HepG2 (cell line): ENCODE results near the gene CHST10. TPM values are rescaled to one million over a fixed set of nuclear protein-coding genes. Genes with fewer than 3 reads are reported as not detected.

ENCODE experiments used
- HOMEZ ChIP-seq: IDR thresholded peaks from 2 replicates; pipeline ENCODE4 v1.6.1; 2016; ENCODE audit warnings: low read depth
- IRF2 ChIP-seq: IDR thresholded peaks from 2 replicates; pipeline ENCODE4 v1.6.1; 2018; ENCODE audit warnings: missing genetic modification reagents, missing compliant biosample characterization
- ZNF281 ChIP-seq: sonication (generic); formaldehyde crosslinking; IDR thresholded peaks from 2 replicates; pipeline ENCODE4 v1.4.0; 2020; ENCODE audit warnings: missing genetic modification reagents, borderline replicate concordance
- ZNF710 ChIP-seq: sonication (generic); formaldehyde crosslinking; IDR thresholded peaks from 2 replicates; pipeline ENCODE4 v1.5.0; 2020; ENCODE audit warnings: mild to moderate bottlenecking, missing genetic modification reagents, borderline replicate concordance
- ZNF883 ChIP-seq: sonication (generic); formaldehyde crosslinking; IDR thresholded peaks from 2 replicates; pipeline ENCODE4 v1.5.1; 2020; ENCODE audit warnings: mild to moderate bottlenecking, missing genetic modification reagents; ENCODE audit errors: not compliant biosample characterization
- polyA plus RNA-seq, 8 experiments: library from polyadenylated mRNA; depleted of rRNA in 3 of 8; stranded (reverse) in 7 of 8; unstranded in 1 of 8; fragments of >200 nt; fragmentation: Illumina TruSeq in 4 of 8; extraction: Trizol in 4 of 8; gene quantifications; 2 replicates each; pipeline versions ENCODE4 v1.2.1 to v1.2.3, GENCODE V29; 2011 to 2016; ENCODE audit warnings: low read depth in 4 of 8, missing spikeins in 1 of 8, mixed read lengths in 1 of 8; ENCODE audit not compliant: insufficient read depth in 1 of 8
- total RNA-seq, 5 experiments: library from RNA; depleted of rRNA; stranded (reverse); fragments of >200 nt; fragmentation: Illumina TruSeq; extraction: Trizol; gene quantifications; 2 replicates each; pipeline ENCODE4 v1.2.3, GENCODE V29; 2016; ENCODE audit warnings: low read depth in 1 of 5

The CHST10 gene
- total and polyA plus RNA-seq, 2 of the 13 experiments (the other 11 are each of a cell fraction or from before 2014, with no cell fraction given), result 10.5 to 14.2 TPM

GRCh38 chr2:100392715-100393114 is 24.8 kb downstream of the CHST10 start (continued):
- TF ChIP-seq ZNF710 (CRISPR knock-in tag), result no peak
- no peak for TF ChIP-seq IRF2 (CRISPR knock-in tag)
- TF ChIP-seq HOMEZ (CRISPR knock-in tag), result no peak
- no peak for TF ChIP-seq ZNF281 (CRISPR knock-in tag)
- no peak for TF ChIP-seq ZNF883 (CRISPR knock-in tag)
- TF ChIP-seq, all 625 proteins: peak for 0
